ENCODE results near the gene RAPH1.
"Not testable (repeated sequence)": the region's sequence is repeated elsewhere in the genome, so short reads cannot be mapped to it uniquely, and the experiment has no call there.

RAPH1 gene

GRCh38 chr2:203432811-203433210, 102.3 kb downstream of the RAPH1 start:
- no peak for DNase-seq (ENCODE audit: low spot score)

GRCh38 chr2:203431391-203432185, 103.5 kb downstream of the RAPH1 start:
- DNase-seq (ENCODE audit: low spot score): no peak

GRCh38 chr2:203429643-203430042, 105.5 kb downstream of the RAPH1 start:
- not testable (repeated sequence) for DNase-seq (ENCODE audit: low spot score)

GRCh38 chr2:203427061-203427460, 108.0 kb downstream of the RAPH1 start:
- DNase-seq (ENCODE audit: low spot score): no peak

GRCh38 chr2:203418271-203418670, 116.8 kb downstream of the RAPH1 start:
- DNase-seq (ENCODE audit: low spot score): no peak

GRCh38 chr2:203413796-203414195, 121.3 kb downstream of the RAPH1 start:
- no peak for DNase-seq (ENCODE audit: low spot score)

- DNase-seq (ENCODE audit: low spot score): no peak
These were observed 122.4 kb downstream of the RAPH1 start for GRCh38 chr2:203412546-203413331.

- DNase-seq (ENCODE audit: low spot score): no peak
These were observed 127.6 kb downstream of the RAPH1 start for GRCh38 chr2:203407496-203407895.

- DNase-seq (ENCODE audit: low spot score): no peak
These were observed 130.1 kb downstream of the RAPH1 start for GRCh38 chr2:203404996-203405395.

GRCh38 chr2:203400805-203401585, 134.1 kb downstream of the RAPH1 start:
- DNase-seq (ENCODE audit: low spot score): no peak

GRCh38 chr2:203399031-203399430, 136.1 kb downstream of the RAPH1 start:
- DNase-seq (ENCODE audit: low spot score): no peak

- DNase-seq (ENCODE audit: low spot score): no peak
These were observed 138.4 kb downstream of the RAPH1 start for GRCh38 chr2:203396667-203397066.

- no peak for DNase-seq (ENCODE audit: low spot score)
These were observed 139.2 kb downstream of the RAPH1 start for GRCh38 chr2:203395858-203396257.

- no peak for DNase-seq (ENCODE audit: low spot score)
These were observed 140.4 kb downstream of the RAPH1 start for GRCh38 chr2:203394519-203395227.

GRCh38 chr2:203388153-203388552, 146.9 kb downstream of the RAPH1 start:
- DNase-seq (ENCODE audit: low spot score): not testable (repeated sequence)

- DNase-seq (ENCODE audit: low spot score): no peak
These were observed 152.1 kb downstream of the RAPH1 start for GRCh38 chr2:203383038-203383437.

GRCh38 chr2:203379156-203379555, 155.9 kb downstream of the RAPH1 start:
- DNase-seq (ENCODE audit: low spot score): no peak

- DNase-seq (ENCODE audit: low spot score): peak; percentile 20
These were observed 158.9 kb downstream of the RAPH1 start for GRCh38 chr2:203376173-203376572.

- not testable (repeated sequence) for DNase-seq (ENCODE audit: low spot score)
These were observed 162.4 kb downstream of the RAPH1 start for GRCh38 chr2:203372706-203373105.

- DNase-seq (ENCODE audit: low spot score): no peak
These were observed 168.2 kb downstream of the RAPH1 start for GRCh38 chr2:203366639-203367466.

- DNase-seq (ENCODE audit: low spot score): peak; percentile 20
These were observed 173.2 kb downstream of the RAPH1 start for GRCh38 chr2:203361922-203362321.

Measured in pons (tissue), 1 donor.